Large intestine (tissue), 3 donors: Measurements from ENCODE around the gene ZNF559. TPM values are rescaled to one million over a fixed set of nuclear protein-coding genes. Genes with fewer than 3 reads are reported as not detected.
"Not testable (repeated sequence)": the region's sequence is repeated elsewhere in the genome, so short reads cannot be mapped to it uniquely, and the experiment has no call there.

Source experiments
- DNase-seq, 2 donors: peaks; one replicate each; pipeline versions ENCODE4 v3.0.0 to v3.0.0-alpha.2; 2013
- H3K27ac ChIP-seq: one replicate; pipeline ENCODE4 v1.5.1; 2013; ENCODE audit warnings: low read length
- H3K27me3 ChIP-seq: 2 replicates; pipeline ENCODE4 v1.6.1; 2013; ENCODE audit warnings: low read length; ENCODE audit not compliant: control insufficient read depth, insufficient read depth
- H3K36me3 ChIP-seq: 2 replicates; pipeline ENCODE4 v1.6.1; 2013; ENCODE audit warnings: low read length; ENCODE audit not compliant: control insufficient read depth, insufficient read depth
- H3K4me1 ChIP-seq: one replicate; pipeline ENCODE4 v1.6.1; 2013; ENCODE audit warnings: low read length; ENCODE audit not compliant: control insufficient read depth, insufficient read depth
- H3K4me3 ChIP-seq: one replicate; pipeline ENCODE4 v1.5.1; 2013; ENCODE audit warnings: low read length
- H3K9me3 ChIP-seq: one replicate; pipeline ENCODE4 v1.6.1; 2013; ENCODE audit warnings: mild to moderate bottlenecking, low read depth, low read length, moderate library complexity; ENCODE audit not compliant: control insufficient read depth
- WGBS: methylation state at CpG from one replicate; pipeline ENCODE4 v1.1.5; 2013; ENCODE audit warnings: low lambda C conversion rate; ENCODE audit not compliant: insufficient coverage; 5-methylcytosine and 5-hydroxymethylcytosine counted together
- polyA plus RNA-seq: library from polyadenylated mRNA; unstranded; fragments of 120-200 nt; gene quantifications from one replicate; pipeline ENCODE4 v1.2.1, GENCODE V29; 2013

Gene ZNF559
- polyA plus RNA-seq, 1 donor = 9.7 TPM

DNA sequence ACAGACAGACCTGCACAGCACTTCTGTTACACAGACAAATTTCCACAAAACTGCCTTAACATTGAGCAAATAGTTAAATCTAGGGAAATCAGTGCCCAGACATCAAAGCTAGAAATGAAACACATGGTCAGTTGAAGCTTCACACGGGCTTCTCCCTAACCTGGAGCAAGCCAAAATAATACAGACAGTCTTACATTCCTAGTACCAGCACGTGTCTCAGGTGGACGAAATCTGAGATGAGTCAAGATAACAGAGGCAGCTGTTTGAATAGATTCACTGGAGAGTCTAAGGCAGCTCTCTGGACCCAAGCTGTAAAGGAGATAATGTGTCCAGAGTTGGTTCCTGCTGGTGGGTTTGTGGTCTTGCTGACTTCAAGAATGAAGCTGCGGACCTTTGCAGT, 10.2 kb upstream of the ZNF559 start:
- Histone ChIP-seq H3K27me3 (no peaks in the 10 kb centered on the region), H3K9me3 (no peaks in the 10 kb centered on the region), H3K27ac (no peak overlapping the region), H3K4me3 (no peak overlapping the region), H3K36me3 (no peaks in the 10 kb centered on the region), H3K4me1 (peaks cover 4% of the 10 kb centered on the region)
- no peak for DNase-seq
- no CpG with 5 or more reads among the region's 4 CpGs for WGBS

DNA sequence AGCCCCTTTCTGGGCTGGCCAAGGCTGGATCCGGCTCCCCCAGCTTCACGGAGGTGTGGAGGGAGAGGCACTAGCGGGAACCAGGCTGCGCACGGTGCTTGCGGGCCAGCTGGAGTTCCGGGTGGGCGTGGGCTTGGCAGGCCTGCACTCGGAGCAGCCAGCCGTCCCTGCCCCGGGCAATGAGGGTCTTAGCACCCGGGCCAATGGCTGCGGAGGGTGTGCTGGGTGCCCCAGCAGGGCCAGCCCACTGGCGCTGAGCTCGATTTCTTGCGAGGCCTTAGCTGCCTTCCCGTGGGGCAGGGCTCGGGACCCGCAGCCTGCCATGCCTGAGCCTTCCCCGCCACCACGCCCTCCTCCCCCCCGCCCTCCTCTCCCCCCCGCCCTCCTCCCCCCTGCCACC, 2.6 kb upstream of the ZNF559 start:
- Histone ChIP-seq H3K4me3 (no peak overlapping the region), H3K27ac (no peak overlapping the region), H3K4me1 (no peaks in the 10 kb centered on the region), H3K27me3 (no peaks in the 10 kb centered on the region), H3K36me3 (no peaks in the 10 kb centered on the region), H3K9me3 (peaks cover 15% of the 10 kb centered on the region)
- no peak for DNase-seq
- WGBS = no CpG with 5 or more reads among the region's 23 CpGs

DNA sequence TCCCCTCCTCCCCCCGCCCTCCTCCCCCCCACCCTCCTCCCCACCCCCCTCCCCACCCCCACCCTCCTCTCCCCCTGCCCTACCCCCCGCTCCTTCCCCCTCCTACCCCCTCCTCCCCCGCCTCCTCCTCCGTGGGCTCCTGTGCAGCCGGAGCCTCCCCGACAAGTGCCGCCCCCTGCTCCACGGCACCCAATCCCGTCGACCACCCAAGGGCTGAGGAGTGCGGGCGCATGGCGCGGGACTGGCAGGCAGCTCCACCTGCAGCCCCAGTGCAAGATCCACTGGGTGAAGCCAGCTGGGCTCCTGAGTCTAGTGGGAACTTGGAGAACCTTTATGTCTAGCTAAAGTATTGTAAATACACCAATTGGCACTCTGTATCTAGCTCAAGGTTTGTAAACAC, 2.2 kb upstream of the ZNF559 start:
- peaks cover 15% of the 10 kb centered on the region for H3K9me3 ChIP-seq
- H3K27ac ChIP-seq, H3K4me3 ChIP-seq, H3K36me3 ChIP-seq, H3K27me3 ChIP-seq, DNase-seq, H3K4me1 ChIP-seq: not testable (repeated sequence)
- no CpG with 5 or more reads among the region's 14 CpGs for WGBS

DNA sequence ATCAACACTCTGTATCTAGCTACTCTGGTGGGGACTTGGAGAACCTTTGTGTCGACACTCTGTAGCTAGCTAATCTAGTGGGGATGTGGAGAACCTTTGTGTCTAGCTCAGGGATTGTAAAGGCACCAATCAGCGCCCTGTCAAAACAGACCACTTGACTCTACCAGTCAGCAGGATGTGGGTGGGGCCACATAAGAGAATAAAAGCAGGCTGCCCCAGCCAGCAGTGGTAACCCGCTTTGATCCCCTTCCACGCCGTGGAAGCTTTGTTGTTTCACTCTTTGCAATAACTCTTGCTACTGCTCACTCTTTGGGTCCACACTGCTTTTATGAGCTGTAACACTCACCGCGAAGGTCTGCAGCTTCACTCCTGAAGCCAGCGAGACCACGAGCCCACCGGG, 1.8 kb upstream of the ZNF559 start:
- H3K36me3 ChIP-seq, H3K4me3 ChIP-seq, H3K27ac ChIP-seq, H3K4me1 ChIP-seq, DNase-seq, H3K27me3 ChIP-seq: not testable (repeated sequence)
- H3K9me3 ChIP-seq = peaks cover 19% of the 10 kb centered on the region
- no CpG with 5 or more reads among the region's 10 CpGs for WGBS

DNA sequence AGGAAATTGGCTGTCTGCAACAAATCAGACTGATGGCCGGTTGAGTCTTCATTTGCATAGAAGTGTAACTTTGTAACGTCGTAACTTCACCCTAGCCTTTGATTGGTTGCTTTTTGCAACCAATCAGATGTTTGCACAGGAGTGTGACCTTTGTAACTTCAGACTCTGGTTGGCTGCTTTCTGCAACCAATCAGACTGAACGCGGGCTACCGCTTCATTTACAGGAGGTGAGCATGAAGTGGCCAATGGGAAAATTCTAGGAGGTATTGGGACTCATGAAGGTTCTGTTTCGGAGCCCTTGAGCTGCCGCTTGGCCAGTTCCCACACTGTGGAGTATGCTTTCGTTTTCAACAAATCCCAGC, 441 bp upstream of the ZNF559 start:
- DNase-seq = peak in 1 of 2 donors; percentile 61
- Histone ChIP-seq H3K36me3 (peaks cover 2% of the 10 kb centered on the region), H3K9me3 (peaks cover 22% of the 10 kb centered on the region), H3K27me3 (no peaks in the 10 kb centered on the region), H3K4me3 (peak overlapping the region; percentile 88), H3K4me1 (no peaks in the 10 kb centered on the region), H3K27ac (peak overlapping the region; percentile 95)
- 0% methylated on average over 1 of the region's 9 CpGs for whole genome bisulfite sequencing

DNA sequence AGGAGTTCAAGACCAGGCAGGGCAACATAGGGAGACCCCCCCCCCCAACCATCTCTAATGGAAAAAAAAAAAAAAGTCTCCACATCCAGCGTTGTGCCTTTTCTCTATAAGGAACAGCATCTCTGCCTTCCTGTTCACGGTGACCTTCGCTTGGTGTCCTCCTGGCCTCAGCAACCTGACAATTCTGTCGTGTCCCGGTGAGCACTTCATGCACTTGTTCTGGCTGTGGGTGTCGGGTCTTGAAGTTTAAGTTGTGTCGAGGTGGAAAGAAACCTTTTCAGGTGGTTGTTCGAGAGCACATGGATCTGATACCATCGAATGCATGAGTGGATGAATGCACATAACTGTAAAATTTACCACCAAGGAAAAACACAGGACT, 594 bp downstream of the ZNF559 start:
- H3K9me3 ChIP-seq = peaks cover 29% of the 10 kb centered on the region
- no CpG with 5 or more reads among the region's 9 CpGs for WGBS
- H3K4me3 ChIP-seq = peak overlapping the region; percentile 88
- no peaks in the 10 kb centered on the region for H3K27me3 ChIP-seq
- H3K27ac ChIP-seq = peak overlapping the region; percentile 95
- DNase-seq = no peak
- peaks cover 3% of the 10 kb centered on the region for H3K36me3 ChIP-seq
- no peaks in the 10 kb centered on the region for H3K4me1 ChIP-seq

DNA sequence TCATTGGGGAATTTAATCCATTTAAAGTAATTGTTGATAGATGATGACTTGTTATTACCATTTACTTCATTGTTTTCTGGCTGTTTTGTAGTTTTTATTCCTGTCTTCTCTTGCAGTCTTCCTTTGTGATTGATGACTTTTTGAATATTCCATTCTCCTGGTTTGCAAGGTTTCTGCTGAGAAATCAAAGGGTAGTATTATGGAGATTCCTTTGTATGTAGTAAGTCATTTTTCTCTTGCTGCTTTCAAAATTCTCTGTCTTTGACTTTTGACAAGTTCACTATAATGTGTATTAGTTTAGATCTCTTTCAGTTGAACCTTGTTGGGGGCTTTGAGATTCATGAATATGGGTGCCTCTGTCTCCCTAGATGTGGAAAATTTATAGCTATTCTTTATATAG, 6.0 kb downstream of the ZNF559 start:
- no peak for DNase-seq
- Histone ChIP-seq H3K9me3 (peaks cover 50% of the 10 kb centered on the region), H3K4me3 (no peak overlapping the region), H3K4me1 (no peaks in the 10 kb centered on the region), H3K27me3 (no peaks in the 10 kb centered on the region), H3K27ac (no peak overlapping the region), H3K36me3 (peaks cover 26% of the 10 kb centered on the region)

DNA sequence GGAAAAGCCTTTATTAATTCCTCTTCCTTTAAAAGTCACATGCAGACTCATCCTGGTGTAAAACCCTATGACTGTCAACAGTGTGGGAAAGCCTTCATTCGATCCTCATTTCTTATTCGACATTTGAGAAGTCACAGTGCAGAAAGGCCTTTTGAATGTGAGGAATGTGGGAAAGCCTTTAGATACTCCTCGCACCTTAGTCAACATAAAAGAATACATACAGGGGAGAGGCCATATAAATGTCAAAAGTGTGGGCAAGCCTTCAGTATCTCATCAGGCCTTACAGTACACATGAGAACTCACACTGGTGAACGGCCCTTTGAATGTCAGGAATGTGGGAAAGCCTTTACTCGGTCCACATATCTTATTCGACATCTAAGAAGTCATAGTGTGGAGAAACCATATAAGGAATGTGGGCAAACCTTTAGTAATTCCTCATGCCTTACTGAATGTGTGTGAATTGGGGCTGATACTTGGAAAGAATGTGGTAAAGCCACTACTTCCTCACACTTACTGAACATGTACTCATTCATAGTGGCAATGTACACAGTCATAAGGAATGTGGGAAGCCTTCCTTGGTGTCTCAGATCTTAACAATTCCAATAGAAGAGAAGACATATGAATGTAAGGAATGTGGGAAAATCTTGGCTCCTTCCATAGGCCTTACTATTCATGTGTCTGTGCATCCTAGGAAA, 18.8 kb downstream of the ZNF559 start:
- 100% methylated on average over 1 of the region's 6 CpGs for WGBS
- Histone ChIP-seq H3K9me3 (peaks cover 46% of the 10 kb centered on the region), H3K36me3 (peaks cover 41% of the 10 kb centered on the region), H3K27ac (no peak overlapping the region), H3K4me1 (no peaks in the 10 kb centered on the region), H3K4me3 (no peak overlapping the region), H3K27me3 (no peaks in the 10 kb centered on the region)
- DNase-seq = no peak

DNA sequence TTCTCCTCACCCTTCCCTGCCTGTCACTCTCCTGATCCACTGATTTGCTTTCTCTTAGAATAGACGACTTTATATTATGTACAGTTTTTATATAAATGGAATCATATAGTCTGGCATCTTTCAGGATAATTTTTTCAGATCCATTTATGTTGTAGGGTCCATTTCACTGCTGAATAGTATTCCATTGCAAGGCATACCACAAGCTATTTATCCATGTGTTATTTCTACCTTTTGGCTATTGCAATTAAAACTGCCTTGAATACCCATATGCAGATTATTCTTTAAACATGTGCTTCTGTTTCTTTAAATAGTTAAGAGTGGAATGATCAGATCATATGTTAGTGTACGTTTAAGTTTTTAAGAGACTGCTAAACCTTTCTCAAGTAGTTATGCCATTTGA, 21.0 kb downstream of the ZNF559 start:
- WGBS = 100% methylated on average over 1 of the region's 2 CpGs
- H3K27me3 ChIP-seq = no peaks in the 10 kb centered on the region
- H3K27ac ChIP-seq = no peak overlapping the region
- H3K4me1 ChIP-seq = no peaks in the 10 kb centered on the region
- H3K4me3 ChIP-seq = no peak overlapping the region
- H3K9me3 ChIP-seq = peaks cover 46% of the 10 kb centered on the region
- DNase-seq = no peak
- peaks cover 31% of the 10 kb centered on the region for H3K36me3 ChIP-seq

DNA sequence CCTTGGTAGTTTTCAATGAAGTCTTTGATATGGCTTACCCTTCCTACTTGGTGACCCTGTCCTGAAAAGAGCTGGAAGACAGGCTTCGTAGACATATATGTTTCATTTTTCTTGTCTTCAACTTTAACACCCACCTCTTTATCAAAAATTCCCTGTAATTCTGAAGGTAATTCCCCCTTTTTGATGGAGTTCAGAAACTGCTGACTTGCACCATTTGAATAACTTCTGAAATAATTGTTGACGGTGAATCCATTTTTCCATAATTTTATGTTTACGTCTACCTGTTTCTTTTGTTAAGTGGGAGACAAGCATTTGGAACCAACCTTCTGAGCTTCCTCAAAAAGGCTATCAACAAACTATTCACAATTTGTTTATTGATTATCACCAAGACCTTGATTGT, 24.3 kb downstream of the ZNF559 start:
- DNase-seq = no peak
- H3K36me3 ChIP-seq = peaks cover 11% of the 10 kb centered on the region
- 100% methylated on average over 2 of the region's 3 CpGs for WGBS
- no peak overlapping the region for H3K27ac ChIP-seq
- H3K4me1 ChIP-seq = no peaks in the 10 kb centered on the region
- no peaks in the 10 kb centered on the region for H3K27me3 ChIP-seq
- H3K4me3 ChIP-seq = no peak overlapping the region
- peaks cover 41% of the 10 kb centered on the region for H3K9me3 ChIP-seq

DNA sequence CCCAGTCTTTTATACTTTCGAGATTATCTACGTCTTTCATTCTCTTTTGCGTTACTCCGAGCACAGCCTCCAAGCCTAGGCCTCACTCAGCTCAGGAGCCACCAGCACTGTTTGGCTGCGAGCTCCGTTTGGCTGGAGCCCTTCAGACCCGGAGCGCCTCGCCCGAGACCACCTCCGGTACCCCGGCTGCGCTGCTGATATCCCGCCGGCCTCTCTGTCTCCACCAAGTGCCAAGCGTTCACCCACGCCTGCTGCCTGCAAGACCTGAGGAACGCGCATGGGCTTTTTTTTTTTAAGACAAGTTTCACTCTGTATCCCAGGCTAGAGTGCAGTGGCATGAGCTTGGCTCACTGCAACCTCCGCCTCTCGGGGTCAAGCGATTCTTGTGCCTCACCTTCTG, 24.7 kb downstream of the ZNF559 start:
- H3K4me3 ChIP-seq = no peak overlapping the region
- no peak for DNase-seq
- no peaks in the 10 kb centered on the region for H3K27me3 ChIP-seq
- H3K27ac ChIP-seq = no peak overlapping the region
- H3K9me3 ChIP-seq = peaks cover 41% of the 10 kb centered on the region
- H3K4me1 ChIP-seq = no peaks in the 10 kb centered on the region
- WGBS = 100% methylated on average over 4 of the region's 22 CpGs
- H3K36me3 ChIP-seq = peaks cover 7% of the 10 kb centered on the region
